NCI-H460 (cell line): ENCODE results near the gene NTRK3. TPM values are rescaled to one million over a fixed set of nuclear protein-coding genes. Genes with fewer than 3 reads are reported as not detected.

Experiments used
- DNase-seq: peaks from one replicate; pipeline ENCODE4 v3.0.0-alpha.2; 2016; ENCODE audit warnings: low read depth; ENCODE audit errors: extremely low read depth
- total RNA-seq: library from RNA; depleted of rRNA; stranded (reverse); fragments of >200 nt; shearing (Covaris generic); gene quantifications from 2 replicates; pipeline ENCODE4 v1.2.3, GENCODE V29; 2014

NTRK3 gene
- total RNA-seq, 1 experiment from 2014 or later = not detected

GRCh38 chr15:88126695-88127431 lies 129.7 kb downstream of the NTRK3 start:
- no peak for DNase-seq

GRCh38 chr15:88125576-88125975 lies 131.0 kb downstream of the NTRK3 start:
- no peak for DNase-seq

DNA sequence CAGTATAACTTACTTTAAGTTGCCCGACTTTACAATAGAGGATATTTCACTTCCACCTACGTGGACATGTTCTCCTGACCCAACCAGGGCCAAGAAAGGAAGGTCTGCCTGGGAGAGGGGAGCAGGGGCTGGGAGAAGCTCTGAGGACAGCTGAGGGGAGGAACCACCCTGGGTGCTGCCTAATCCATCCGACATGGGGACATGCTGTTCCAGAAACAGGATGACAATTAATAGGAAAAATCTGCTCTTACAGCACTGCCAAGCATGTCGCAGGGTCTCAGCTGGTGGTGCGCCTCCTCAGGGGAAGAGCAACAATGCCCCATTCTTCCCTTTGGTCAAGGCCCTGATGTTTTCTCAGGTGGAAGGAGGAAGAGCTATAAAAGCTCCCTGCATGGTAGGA lies 132.3 kb downstream of the NTRK3 start:
- DNase-seq = no peak

GRCh38 chr15:88121968-88122530 lies 134.5 kb downstream of the NTRK3 start:
- no peak for DNase-seq

GRCh38 chr15:88120026-88120425 lies 136.5 kb downstream of the NTRK3 start:
- DNase-seq = no peak

GRCh38 chr15:88118741-88119140 lies 137.8 kb downstream of the NTRK3 start:
- DNase-seq = no peak

- no peak for DNase-seq
Observed at GRCh38 chr15:88118035-88118434, 138.5 kb downstream of the NTRK3 start.

- no peak for DNase-seq
Observed at GRCh38 chr15:88115486-88116152, 140.9 kb downstream of the NTRK3 start.

- DNase-seq = no peak
Observed at GRCh38 chr15:88113613-88114308, 142.8 kb downstream of the NTRK3 start.

- no peak for DNase-seq
Observed at GRCh38 chr15:88108991-88109390, 147.5 kb downstream of the NTRK3 start.

- no peak for DNase-seq
Observed at GRCh38 chr15:88108477-88108876, 148.1 kb downstream of the NTRK3 start.

- DNase-seq = no peak
Observed at GRCh38 chr15:88106074-88106473, 150.5 kb downstream of the NTRK3 start.

DNA sequence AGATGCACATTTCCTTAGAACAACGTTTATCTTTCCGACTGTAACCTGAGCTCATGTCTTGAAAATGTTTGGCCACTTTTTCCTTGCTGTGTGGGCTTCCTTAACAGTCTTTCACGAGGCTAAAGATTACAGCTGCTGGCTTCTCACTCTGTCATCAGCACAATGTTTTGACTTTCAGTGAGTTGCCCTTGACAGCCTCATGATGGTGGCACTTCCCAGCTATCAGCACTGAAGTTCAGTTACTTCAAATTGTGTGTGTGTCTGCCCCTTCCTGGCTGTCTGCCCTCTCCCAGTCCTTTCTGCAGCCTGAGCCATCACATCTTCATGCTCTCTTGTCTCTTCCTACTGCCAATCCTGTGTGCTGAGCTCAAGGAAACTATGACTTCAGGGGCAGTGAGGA lies 152.2 kb downstream of the NTRK3 start:
- no peak for DNase-seq

DNA sequence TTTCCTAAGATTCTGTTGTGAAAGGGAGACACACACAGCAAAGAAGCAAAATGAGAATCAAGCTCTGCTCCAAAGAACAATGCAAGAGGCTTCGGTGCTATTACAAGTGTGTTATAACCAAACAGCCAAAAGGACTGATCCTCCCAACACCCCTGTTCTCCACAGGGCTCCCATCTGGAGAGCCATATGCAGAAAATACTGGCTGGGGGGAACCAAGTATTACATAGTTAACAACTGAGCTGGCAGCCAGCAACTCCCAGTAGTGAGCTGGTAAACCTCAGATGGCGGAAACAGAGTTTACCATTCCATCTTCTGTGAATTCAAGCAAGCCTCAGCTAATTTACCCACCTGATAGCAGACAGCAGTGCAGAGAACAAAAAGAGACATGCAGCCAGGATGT lies 156.4 kb downstream of the NTRK3 start:
- no peak for DNase-seq

DNA sequence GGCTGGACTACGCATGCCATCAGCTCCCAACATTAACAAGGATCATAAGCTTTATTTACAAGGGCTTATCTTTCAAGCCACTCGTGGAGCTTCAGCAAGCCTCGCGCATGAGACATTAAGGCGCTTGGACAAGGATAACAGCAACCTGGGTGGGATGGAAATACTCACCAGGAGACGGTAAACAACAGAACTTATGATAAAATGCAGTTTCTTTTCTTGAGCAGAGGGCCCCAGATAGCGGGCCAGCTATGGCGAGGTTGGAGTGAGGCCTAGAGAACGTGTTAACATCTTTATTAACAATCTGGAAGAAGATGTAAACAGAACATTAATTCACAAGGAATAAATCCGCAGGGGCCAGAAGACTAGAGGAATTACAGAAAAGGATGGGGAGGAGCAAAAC lies 158.2 kb downstream of the NTRK3 start:
- no peak for DNase-seq

- DNase-seq = no peak
Observed at GRCh38 chr15:88091444-88092016, 165.0 kb downstream of the NTRK3 start.

GRCh38 chr15:88090481-88091011 lies 166.0 kb downstream of the NTRK3 start:
- DNase-seq = no peak

DNA sequence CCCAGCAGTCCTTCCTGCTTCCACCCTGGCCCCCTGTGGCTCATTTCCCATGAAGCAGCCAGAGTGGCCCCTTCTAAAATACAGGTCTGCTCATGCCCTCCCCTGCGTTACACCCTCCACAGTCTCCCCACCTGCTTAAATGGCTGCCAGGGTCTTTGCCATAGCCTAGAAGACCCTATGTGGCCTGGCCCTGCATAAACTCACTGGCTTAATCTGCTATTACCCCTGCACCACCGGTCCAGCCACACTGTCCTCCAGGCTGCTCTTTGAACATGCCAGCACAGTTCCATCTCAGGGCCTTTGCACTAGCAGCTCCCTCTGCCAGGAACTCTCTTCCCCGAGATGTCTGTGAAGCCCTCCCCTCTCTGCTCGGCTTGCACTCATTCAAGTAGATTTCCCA lies 166.8 kb downstream of the NTRK3 start:
- no peak for DNase-seq

DNA sequence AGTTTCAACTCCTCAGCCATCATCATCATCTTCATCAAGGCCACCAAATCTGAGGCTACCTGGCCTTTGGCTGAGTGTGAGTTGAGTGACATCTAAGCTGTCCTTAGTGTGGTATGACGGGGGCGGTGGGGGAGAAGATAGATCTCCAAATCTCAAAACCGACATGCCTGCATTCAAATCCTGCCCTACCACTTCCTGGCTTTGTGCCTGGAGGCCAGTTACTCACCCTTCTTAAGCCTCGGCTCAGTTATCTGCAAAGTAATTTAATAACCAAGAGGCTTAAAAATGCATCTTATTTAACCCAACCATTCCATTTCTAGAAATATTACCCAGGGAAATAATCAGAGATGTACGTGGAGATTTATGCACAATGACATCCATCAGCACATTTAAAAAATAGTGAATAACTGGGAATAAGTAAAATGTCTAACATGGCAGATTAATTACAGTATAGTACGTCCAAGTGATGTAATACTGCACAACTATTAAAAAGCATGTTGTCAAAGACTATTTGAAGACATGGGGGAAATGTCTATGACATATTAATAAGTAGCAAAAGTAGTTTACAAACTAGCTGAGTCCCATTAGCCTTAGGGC lies 167.4 kb downstream of the NTRK3 start:
- DNase-seq = no peak
